ENCODE data around the gene NOL4L. TPM values are rescaled to one million over a fixed set of nuclear protein-coding genes. Genes with fewer than 3 reads are reported as not detected.

The NOL4L gene
- total and polyA plus RNA-seq, 2 donors (not counting 3 experiments of a cell fraction or from before 2014, with no cell fraction given) = 55.2 to 79.6 TPM

GRCh38 chr20:32564440-32564839 is 20.7 kb downstream of the NOL4L start:
- TF ChIP-seq POLR2A (IDR thresholded peaks at IDR 0.05; ENCODE audit: low read depth, low read length) = no peak
- TF ChIP-seq GATA2 (IDR thresholded peaks at IDR 0.05; ENCODE audit: insufficient read depth, insufficient read length, low read depth, low read length) = no peak
- no peak for TF ChIP-seq CTCF (IDR thresholded peaks at IDR 0.05; ENCODE audit: extremely low read depth in 1 of 2, insufficient read depth in 1 of 2, low read depth in 1 of 2, low read length in 2 of 2)
- CTCF ChIA-PET = no interaction called here

GRCh38 chr20:32563311-32564272 is 21.5 kb downstream of the NOL4L start:
- BruUV-seq (replicated peaks) = no TSS peak
- H3K4me1 ChIP-seq (ENCODE audit: control insufficient read depth, extremely low read depth, insufficient read depth, low read length) = no peaks in the 10 kb centered on the region
- H3K9me1 ChIP-seq (replicated peaks; ENCODE audit: control insufficient read depth, extremely low read depth, insufficient read depth, low read length) = no peaks in the 10 kb centered on the region
- no peak overlapping the region for H3K4me2 ChIP-seq (ENCODE audit: insufficient read depth, low read length)
- intact Hi-C loops (cut with micrococcal nuclease) = no loop called here
- dilution Hi-C loops (cut with MboI; ENCODE audit: extremely low pct_ligation_motif_present, low sequenced_read_pairs) = no loop called here
- no peak overlapping the region for H3K27ac ChIP-seq (ENCODE audit: insufficient read depth, low read depth, low read length)
- no peaks in the 10 kb centered on the region for H4K20me1 ChIP-seq (replicated peaks; ENCODE audit: control insufficient read depth, extremely low read depth, insufficient read depth, low read length)
- DNase-seq (ENCODE audit: low read depth, low spot score) (no peak), FAIRE-seq (no peak)
- H2AFZ ChIP-seq (ENCODE audit: low read depth, low read length) = no peak overlapping the region
- no peak for TF ChIP-seq POLR2AphosphoS5 (IDR thresholded peaks at IDR 0.05; ENCODE audit: insufficient read depth, low read depth, low read length)
- no peaks in the 10 kb centered on the region for H3K79me2 ChIP-seq (ENCODE audit: control insufficient read depth, insufficient read depth, low read length)
- no peak overlapping the region for H3K4me3 ChIP-seq (replicated peaks in 1 of 3; ENCODE audit: insufficient read depth in 1 of 3, low read depth in 1 of 3, low read length in 3 of 3)
- no peaks in the 10 kb centered on the region for H3K36me3 ChIP-seq (ENCODE audit: control insufficient read depth in 2 of 2, extremely low read depth in 1 of 2, insufficient read depth in 2 of 2, low read length in 2 of 2)
- no peaks in the 10 kb centered on the region for H3K9me3 ChIP-seq (replicated peaks; ENCODE audit: control insufficient read depth, insufficient read depth, low read length)
- H3K27me3 ChIP-seq (ENCODE audit: control insufficient read depth in 2 of 2, insufficient read depth in 2 of 2, low read length in 2 of 2) = no peaks in the 10 kb centered on the region
- ChIA-PET POLR2A (no interaction called here), CTCF (no interaction called here)
- no peak overlapping the region for H3K9ac ChIP-seq (replicated peaks; ENCODE audit: extremely low read depth, insufficient read depth, low read length)

More at GRCh38 chr20:32564440-32564839, 20.7 kb downstream of the NOL4L start:
- intact Hi-C loops (cut with micrococcal nuclease) (no loop called here), dilution Hi-C loops (cut with MboI; ENCODE audit: extremely low pct_ligation_motif_present, low sequenced_read_pairs) (no loop called here)
- Histone ChIP-seq H3K27ac (ENCODE audit: insufficient read depth, low read depth, low read length) (no peak overlapping the region), H3K9me3 (replicated peaks; ENCODE audit: control insufficient read depth, insufficient read depth, low read length) (no peaks in the 10 kb centered on the region), H3K36me3 (ENCODE audit: control insufficient read depth in 2 of 2, extremely low read depth in 1 of 2, insufficient read depth in 2 of 2, low read length in 2 of 2) (no peaks in the 10 kb centered on the region), H3K9me1 (replicated peaks; ENCODE audit: control insufficient read depth, extremely low read depth, insufficient read depth, low read length) (no peaks in the 10 kb centered on the region), H3K27me3 (ENCODE audit: control insufficient read depth in 2 of 2, insufficient read depth in 2 of 2, low read length in 2 of 2) (no peaks in the 10 kb centered on the region), H3K79me2 (ENCODE audit: control insufficient read depth, insufficient read depth, low read length) (no peaks in the 10 kb centered on the region), H2AFZ (ENCODE audit: low read depth, low read length) (no peak overlapping the region), H4K20me1 (replicated peaks; ENCODE audit: control insufficient read depth, extremely low read depth, insufficient read depth, low read length) (no peaks in the 10 kb centered on the region), H3K4me1 (ENCODE audit: control insufficient read depth, extremely low read depth, insufficient read depth, low read length) (no peaks in the 10 kb centered on the region), H3K4me2 (ENCODE audit: insufficient read depth, low read length) (no peak overlapping the region), H3K9ac (replicated peaks; ENCODE audit: extremely low read depth, insufficient read depth, low read length) (no peak overlapping the region), H3K4me3 (replicated peaks in 1 of 3; ENCODE audit: insufficient read depth in 1 of 3, low read depth in 1 of 3, low read length in 3 of 3) (no peak overlapping the region)
- FAIRE-seq (no peak), DNase-seq (ENCODE audit: low read depth, low spot score) (no peak)
- no TSS peak for BruUV-seq (replicated peaks)
- POLR2A ChIA-PET = no interaction called here

Measured in endothelial cell of umbilical vein (primary cell).